Measurements from ENCODE around the gene XDH.
A peak's percentile ranks its signal among the peaks of the same experiment; 100 is the strongest.

Gene XDH

DNA sequence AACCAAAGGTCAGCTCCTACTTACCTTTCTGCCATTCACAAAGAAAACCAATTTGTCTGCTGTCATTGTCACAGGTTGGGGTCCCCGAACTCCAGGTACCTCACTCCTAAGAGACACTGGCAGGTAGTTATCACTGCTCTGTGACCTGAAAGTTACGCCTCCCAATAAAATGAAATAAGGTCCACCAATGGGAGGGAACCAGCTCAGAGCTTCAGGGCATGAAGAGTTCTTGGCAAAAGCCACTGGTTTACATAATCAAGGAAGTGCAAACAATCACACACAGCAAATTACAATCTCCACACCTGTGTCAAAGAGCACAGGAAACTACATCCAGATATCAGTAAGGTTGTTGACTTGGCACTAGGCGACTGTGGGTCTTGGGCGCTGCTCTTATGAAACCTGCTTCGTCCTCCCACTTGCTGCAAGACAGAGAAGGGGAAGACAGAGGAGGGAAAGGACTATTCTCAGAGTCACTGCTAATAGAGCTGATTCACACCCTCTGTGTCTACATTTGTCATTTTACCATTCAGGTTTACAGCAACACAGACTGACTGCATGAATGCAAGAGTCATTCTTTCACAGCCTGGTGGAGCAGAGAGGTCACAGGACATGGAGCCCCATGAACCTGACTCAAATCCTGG is at the start of gene XDH:
Gene XDH, minus strand, starts transcription at position 142 of the 641 bp plus-strand sequence. Its CDS starts 76 bp downstream, at position 66.
- DNase-seq (ENCODE audit: low spot score) = no peak
- FAIRE-seq = no peak

DNA sequence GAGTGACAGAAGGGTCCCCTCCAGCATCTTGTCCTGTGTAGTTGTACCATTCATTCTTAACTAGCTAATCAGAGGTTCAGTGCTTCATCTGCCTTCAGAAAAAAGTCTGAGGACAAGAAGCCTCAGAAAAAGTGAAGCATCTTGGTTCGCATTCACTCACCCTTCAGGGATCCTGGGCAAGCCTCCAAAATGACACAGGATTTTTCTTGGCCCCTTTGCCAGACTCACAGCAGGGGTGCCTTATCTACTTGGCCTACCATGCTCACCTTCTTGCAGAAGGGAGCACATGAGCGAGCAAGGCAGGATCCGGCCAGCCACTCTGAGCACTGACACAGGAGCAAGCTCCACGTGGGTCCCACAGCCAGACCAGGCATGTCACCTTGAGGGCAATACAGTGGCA is 43.1 kb upstream of the XDH start:
- FAIRE-seq (no peak), DNase-seq (ENCODE audit: low spot score) (no peak)

- DNase-seq (ENCODE audit: low spot score) = no peak
- FAIRE-seq = no peak
Observed at GRCh38 chr2:31446848-31447247, 32.3 kb upstream of the XDH start.

- no peak for FAIRE-seq
- DNase-seq (ENCODE audit: low spot score) = no peak
Observed at GRCh38 chr2:31442376-31442775, 27.8 kb upstream of the XDH start.

- DNase-seq (ENCODE audit: low spot score) = peak; percentile 32
- FAIRE-seq = peak; percentile 90
Observed at GRCh38 chr2:31440764-31441163, 26.2 kb upstream of the XDH start.

- DNase-seq (ENCODE audit: low spot score) (no peak), FAIRE-seq (no peak)
Observed at GRCh38 chr2:31434911-31435310, 20.4 kb upstream of the XDH start.

- no peak for DNase-seq (ENCODE audit: low spot score)
- FAIRE-seq = no peak
Observed at GRCh38 chr2:31433541-31433940, 19.0 kb upstream of the XDH start.

DNA sequence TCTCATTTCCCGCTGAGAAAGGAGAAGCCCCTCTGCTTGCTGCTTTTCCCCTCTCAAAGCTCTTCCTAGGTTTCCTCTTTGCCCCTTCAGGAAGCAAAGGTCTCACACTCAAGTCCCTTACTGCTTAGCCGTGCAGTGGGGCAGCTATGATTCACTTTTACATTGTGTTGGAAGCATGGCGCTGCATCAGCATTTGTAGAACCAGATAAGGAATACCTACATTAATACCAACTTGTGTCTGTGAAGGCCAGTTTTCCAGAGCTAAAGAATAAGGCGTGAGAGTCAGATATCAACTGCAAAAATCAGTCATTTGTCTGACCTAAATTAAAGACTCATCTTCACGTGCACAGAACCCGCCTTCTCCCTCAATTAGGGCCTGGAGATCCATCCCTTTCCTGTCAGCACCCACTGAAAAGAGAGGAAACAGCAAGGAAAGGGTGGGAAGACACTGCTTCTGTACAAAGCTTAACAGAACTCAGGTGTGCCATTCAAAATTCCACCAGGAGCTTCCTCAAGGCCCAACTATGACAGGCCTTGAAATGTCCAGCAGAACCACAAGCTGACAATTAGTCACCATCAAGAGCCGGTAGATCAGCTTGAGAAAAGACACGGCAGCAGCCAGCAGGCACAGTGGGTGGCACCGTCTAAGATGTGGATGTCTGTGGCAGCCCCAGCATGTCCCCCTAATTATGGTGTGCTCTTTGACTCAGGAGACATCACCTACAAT is 16.1 kb upstream of the XDH start:
- DNase-seq (ENCODE audit: low spot score) = peak; percentile 25
- FAIRE-seq = no peak

DNA sequence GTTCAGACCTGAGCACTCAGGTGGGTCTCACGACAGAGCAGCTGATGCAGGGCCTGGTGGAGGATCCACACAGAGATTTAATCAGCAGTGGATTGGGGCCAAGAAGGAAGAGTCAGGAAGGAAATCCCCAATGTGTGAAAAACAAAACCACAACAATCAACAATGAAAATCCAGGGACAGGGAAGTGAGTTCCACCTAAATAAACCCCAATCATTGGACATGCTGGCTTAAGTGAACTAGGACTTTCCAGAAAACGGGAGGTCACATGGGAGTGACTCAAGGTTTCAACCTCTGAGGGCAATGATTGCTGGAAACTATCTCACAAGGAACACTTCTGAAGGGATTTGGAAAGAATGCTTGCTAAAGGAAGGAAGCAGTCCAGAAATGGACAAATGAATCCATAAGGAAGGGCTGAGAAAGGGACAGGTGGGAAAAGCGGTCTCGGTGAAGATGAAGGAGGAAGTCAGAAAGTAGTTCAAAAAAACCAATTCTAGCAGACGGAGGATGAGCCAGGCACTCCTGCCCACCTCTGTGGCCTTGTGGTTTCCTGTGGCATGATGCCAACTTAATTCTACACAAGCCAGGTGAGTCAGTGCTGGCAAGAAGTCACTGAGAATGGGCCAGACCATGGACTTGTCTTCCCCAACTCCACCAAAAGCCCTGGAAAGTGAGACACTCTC is 15.4 kb upstream of the XDH start:
- FAIRE-seq (peak; percentile 84), DNase-seq (ENCODE audit: low spot score) (peak; percentile 87)

GRCh38 chr2:31429040-31429439 is 14.5 kb upstream of the XDH start:
- FAIRE-seq (no peak), DNase-seq (ENCODE audit: low spot score) (no peak)

DNA sequence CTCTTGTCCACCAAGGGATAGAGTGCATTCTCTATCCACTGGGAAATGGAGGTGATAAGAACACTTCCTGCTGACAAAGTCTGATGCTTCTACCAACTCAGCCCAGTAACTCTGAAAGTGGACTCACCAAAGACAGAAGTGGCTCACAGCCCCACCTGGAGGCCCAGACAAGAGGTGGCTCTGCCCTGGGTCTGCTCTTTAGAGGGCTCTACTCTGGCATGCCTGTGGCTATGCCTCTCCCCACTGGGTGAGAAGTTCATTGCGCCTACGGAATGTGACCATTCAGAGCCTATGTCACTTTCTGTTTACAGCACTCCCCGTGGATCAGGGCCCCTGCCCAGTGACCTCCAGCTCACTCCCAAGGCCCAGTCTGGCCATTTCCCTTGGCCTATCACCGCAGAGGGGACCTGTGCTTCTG is 13.5 kb upstream of the XDH start:
- no peak for FAIRE-seq

DNA sequence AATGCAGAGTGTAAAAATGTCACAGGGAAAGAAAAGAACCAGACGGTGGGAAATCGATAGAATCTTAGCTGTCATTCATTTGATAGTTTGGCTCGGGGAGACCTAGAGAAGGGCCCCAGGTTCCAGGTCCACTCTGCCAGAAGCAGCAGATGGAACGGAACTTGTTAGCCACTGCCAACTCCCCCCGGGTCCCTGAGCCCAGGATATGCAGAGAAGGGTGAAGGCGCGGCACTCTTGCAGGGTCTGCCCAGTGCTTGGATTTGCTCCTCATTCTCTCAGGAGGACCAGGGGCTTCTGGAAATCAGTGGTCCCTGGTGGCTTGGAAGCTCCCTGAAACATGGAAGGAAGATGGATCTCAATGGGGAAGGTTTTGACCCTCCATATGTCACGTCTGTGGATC is 11.6 kb upstream of the XDH start:
- no peak for FAIRE-seq
- no peak for DNase-seq (ENCODE audit: low spot score)

More for the DNA sequence above, 13.5 kb upstream of the XDH start:
- no peak for DNase-seq (ENCODE audit: low spot score)

DNA sequence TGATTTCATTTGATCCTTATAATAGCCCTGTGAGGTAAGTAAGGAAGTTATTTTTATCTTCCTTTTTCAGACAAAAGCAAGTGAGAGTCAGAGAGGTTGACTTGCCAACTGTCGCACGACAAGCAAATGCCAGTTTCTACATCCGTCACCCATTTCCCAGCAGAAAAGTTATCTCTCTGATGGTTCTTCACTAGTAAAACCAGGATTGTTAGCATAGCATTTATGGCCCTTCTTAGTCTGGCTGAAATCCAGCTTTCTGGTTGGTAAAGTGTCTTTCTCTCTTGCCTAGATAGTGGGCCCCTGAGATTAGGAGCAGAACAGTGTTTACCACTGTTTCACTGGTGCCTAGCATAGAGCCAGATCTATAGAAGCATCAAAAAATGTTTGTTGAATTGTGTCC is 7.1 kb upstream of the XDH start:
- FAIRE-seq (no peak), DNase-seq (ENCODE audit: low spot score) (no peak)

GRCh38 chr2:31420936-31421335 is 6.4 kb upstream of the XDH start:
- FAIRE-seq (no peak), DNase-seq (ENCODE audit: low spot score) (no peak)

GRCh38 chr2:31419386-31419785 is 4.8 kb upstream of the XDH start:
- DNase-seq (ENCODE audit: low spot score) (no peak), FAIRE-seq (no peak)

- FAIRE-seq (no peak), DNase-seq (ENCODE audit: low spot score) (no peak)
Observed at GRCh38 chr2:31415421-31415820, 879 bp upstream of the XDH start.

DNA sequence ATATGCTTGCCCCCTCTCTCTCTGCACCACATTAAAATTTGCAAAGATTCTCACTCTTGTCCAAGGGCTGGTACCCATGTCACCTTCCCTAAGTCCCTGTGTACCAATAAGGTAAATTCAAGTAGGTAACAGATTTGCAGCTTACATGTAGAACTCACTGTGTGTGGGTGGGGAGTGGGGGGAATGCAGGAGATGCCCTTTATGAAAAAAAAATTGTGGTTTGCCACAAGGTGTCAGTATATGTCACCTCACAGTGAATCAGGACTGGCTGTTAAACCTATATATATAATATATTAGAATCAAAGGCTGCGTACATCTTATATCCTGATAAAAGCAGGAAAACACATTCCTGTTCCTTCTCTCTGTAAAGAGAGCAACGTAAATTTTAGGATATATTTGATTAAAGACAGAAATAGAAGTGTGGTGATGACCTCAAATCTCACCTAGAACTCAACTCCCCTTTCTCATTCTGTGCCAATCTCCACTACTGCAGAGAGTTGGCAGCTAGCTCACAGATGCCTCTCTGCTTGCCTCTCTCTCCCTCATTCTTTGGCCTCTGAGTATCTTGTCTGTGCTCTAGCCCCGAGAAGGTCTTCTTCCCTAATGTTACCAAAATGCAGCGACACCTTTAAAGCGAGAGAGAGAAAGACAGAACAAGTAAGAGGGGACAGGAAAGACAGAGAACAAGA is 536 bp downstream of the XDH start:
- FAIRE-seq (no peak), DNase-seq (ENCODE audit: low spot score) (no peak)

- no peak for FAIRE-seq
- DNase-seq (ENCODE audit: low spot score) = no peak
Observed at GRCh38 chr2:31413025-31413424, 1.5 kb downstream of the XDH start.

GRCh38 chr2:31411771-31412170 is 2.8 kb downstream of the XDH start:
- DNase-seq (ENCODE audit: low spot score) (no peak), FAIRE-seq (peak; percentile 9)

GRCh38 chr2:31406593-31407385 is 7.8 kb downstream of the XDH start:
- FAIRE-seq (peak; percentile 69), DNase-seq (ENCODE audit: low spot score) (no peak)

- DNase-seq (ENCODE audit: low spot score) (no peak), FAIRE-seq (no peak)
Observed at GRCh38 chr2:31404827-31405226, 9.7 kb downstream of the XDH start.

Measured in urothelium cell line (cell line).